Measurements from ENCODE around the gene KCNT1.

Gene KCNT1

GRCh38 chr9:135673941-135674340 lies 28.0 kb upstream of the KCNT1 start:
- DNase-seq = no peak

DNA sequence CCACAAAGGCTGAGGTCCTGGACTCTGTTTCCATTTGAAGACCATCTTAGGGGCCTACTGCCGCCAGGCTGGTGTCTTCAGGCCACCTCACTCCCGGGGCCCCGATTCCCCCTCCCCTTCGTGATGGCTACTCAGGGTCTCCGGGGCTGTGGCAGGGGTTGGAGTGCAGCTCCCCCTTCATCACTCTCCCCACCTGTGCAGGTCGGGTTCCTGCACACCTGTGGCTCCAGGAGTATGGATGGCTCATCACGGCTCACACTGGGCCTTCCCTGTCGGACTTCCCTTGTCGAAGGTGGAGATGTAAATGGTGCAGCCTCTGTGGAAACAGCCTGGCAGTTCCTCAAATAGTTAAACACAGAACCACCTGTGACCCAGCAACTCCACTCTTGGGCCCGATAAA lies 27.0 kb upstream of the KCNT1 start:
- DNase-seq = no peak

- DNase-seq = no peak
These were observed 25.1 kb upstream of the KCNT1 start for GRCh38 chr9:135676891-135677290.

- DNase-seq = no peak
These were observed 24.3 kb upstream of the KCNT1 start for GRCh38 chr9:135677641-135678168.

- DNase-seq = no peak
These were observed 23.6 kb upstream of the KCNT1 start for GRCh38 chr9:135678236-135679017.

DNA sequence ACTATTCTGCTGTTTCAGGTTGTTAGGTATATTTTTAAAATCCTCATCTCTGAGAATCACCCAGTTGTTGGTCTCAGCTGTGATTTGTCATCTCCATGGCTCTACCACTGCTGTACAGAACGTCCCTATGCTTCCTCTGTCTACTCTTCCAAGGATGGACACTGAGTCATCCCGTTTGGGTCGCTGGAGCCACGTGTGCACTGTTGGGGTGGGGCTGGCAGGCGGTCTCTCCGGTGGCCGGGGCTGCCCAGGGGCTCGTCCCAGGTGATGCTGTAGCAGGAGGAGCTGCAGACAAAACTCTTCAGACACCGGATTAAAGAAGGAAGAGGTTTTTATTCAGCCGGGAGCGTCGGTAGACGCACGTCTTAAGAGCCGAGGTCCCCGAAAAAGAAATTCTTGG lies 21.9 kb upstream of the KCNT1 start:
- no peak for DNase-seq

DNA sequence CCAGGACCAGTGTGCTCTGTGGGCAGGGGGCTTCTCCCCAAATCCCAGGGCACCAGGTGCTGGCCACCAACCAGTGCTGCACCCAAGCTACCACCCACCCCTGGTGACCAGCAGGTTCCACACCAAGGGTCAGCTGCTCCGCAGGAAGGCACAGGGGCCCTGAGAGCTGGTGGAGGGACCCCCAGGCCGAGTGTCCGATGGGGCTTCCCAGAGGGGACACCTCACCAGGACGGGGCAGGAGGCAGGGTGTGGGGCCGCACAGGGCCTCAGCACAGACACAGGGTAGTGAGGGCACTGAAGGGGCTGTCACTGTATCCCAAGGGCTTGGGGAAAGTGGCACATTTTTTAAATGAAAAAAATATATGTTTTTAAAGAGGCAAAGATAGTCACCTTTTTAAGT lies 20.8 kb upstream of the KCNT1 start:
- no peak for DNase-seq

DNA sequence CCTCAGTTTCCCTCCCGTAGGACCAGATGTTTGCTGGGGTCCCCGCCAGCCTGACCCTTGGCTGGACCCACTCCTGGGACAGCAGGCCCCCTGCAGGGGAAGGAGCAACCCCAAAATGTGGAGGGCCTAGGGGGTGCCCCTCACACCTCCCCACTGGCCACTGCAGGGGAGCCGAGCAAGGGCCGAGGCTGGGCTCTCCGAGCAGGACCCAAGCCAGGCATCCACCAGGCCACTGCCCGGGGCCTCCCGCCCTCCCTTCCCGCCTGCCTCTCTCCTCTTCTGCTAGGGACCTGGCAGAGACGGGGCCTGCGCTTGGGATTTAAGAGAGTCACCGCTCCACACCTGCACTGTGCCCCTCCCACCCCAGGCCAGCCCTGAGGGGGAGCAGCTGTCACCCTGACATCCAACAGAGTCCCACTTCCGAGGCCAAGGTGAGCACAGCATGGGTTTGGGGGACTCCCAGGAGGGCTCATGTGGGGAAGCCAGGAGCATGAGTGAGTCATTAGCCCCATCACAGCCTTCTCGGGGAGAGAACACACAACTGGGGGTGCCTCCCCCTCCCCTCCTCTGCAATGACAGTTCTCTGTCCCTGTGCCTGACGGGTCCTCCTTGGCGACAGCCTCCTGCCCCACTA lies 18.5 kb upstream of the KCNT1 start:
- no peak for DNase-seq

DNA sequence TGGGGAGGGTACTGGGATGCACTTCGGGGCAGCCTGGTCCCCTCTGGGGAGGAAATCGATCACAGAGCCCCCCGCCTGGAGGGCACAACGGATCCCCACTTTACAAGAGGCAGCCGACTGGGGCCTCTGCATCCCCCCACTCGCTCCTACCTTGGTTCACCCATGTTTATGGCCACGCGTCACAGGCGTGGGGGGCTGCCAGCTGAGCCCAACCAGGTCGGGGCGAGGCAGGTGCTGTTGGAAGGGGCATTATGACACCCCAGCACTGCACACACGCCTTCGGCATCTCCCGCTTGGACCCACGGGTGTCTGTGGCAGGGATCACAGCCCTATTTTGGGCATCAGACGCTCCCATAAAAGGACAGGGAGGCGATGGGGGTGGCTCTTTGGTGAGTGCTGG lies 17.3 kb upstream of the KCNT1 start:
- DNase-seq = no peak

DNA sequence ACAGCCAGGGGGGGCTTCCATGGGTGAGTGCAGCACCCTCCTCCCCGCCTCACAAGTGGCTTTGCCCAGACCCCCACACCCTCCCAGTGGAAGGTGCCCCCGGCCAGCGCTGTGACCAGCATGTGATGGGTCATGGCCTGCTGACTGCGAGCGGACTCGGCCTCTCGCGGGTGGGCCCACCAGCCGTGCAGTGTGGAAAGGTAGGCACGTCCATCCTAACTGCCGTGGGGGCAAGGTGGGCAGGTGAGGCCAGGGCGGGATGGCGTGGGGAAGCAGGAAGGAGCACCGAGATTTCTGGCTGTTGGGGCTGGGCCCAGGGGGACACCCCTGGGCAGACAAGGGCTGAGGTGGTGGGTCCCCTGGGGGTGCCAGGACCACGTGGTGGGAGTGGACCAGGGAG lies 14.8 kb upstream of the KCNT1 start:
- DNase-seq = no peak

- DNase-seq = no peak
These were observed 13.0 kb upstream of the KCNT1 start for GRCh38 chr9:135689011-135689410.

DNA sequence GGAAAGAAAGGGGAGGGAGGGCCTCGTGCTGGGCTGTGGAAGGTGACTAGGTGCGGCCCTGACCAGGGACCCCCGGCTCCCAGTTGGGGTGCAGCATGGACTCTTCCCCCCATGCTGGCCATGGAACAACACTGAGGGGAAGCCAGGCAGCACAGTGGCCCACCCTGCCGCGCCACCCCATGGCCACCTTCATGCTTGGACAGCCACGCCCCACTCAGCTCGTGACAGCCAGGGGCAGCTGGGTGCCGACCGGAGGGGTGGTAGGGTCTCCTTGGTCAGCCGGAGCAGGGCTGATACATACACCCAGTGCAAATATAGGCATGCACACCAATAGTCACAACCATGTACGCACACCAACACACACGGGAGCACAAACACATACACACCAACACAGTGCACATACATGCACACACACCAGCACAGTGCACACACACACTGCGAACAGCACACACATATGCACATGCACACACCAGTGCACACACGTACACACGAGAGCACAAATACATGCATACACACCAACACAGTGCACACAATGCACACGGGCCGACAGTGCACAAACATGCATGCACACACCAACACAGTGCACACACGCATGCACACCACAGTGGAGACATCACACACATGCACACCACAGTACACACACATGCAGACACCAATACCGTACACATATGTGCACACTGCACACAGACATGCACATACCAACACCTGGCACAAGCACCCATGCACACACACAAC lies 11.0 kb upstream of the KCNT1 start:
- DNase-seq = no peak

DNA sequence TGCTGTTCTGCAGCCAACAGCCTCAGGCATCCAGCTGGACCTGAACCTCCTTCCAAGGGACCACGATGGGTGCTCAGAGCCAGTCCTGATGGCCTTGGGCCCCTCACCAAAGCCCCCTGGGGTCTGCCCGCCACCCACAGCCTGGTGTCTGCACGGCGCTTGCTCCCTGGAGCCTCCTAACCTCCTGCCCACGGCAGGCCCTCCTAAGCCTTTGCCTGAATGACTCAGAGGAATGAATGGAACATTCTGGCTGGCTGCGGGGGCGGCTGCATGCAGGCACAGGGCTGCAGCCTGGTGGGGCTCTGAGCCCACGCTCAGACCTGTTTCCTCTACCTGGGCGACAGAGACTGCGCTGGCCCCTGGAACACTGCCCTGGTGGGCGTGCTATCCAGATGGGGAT lies 9.6 kb upstream of the KCNT1 start:
- DNase-seq = no peak

DNA sequence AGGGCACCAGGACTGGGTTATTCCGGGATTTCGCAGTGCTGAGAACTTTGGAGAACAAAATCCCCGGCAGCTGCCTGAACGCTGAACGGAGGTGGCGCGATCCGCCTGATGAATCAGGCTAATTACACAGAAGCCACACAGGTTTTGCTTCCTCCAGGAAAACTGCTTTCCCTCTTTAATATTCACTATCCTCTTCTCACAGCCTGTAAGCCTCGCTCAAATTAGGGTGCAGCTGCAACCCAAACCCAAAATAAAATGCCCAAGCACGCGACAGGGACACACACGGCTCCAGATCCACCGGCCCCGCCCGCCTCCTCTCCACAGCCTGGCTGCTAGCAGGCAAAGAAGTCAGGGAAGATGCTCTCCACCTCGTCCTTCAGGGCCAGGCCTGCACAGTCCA lies 8.7 kb upstream of the KCNT1 start:
- no peak for DNase-seq

DNA sequence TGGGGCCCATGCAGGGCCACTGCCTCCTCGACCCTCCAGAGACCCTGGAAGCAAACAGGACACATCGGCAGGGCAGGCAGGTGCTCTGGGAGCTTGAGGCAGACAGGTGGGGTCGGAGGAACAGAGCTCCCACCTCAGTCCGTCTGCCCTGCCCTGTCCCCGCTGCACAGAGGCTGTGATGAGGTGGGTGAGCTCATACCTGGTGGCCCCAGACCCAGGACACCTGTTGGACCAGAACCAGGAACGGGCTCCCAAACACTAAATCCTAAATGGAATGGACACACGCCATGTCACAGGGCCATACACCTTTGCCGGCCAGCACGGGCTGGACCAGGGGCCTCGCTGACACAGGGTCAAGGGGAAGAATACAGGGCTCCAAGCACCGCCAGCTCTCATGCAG lies 8.2 kb upstream of the KCNT1 start:
- DNase-seq = no peak

GRCh38 chr9:135694414-135694813 lies 7.6 kb upstream of the KCNT1 start:
- DNase-seq = no peak

DNA sequence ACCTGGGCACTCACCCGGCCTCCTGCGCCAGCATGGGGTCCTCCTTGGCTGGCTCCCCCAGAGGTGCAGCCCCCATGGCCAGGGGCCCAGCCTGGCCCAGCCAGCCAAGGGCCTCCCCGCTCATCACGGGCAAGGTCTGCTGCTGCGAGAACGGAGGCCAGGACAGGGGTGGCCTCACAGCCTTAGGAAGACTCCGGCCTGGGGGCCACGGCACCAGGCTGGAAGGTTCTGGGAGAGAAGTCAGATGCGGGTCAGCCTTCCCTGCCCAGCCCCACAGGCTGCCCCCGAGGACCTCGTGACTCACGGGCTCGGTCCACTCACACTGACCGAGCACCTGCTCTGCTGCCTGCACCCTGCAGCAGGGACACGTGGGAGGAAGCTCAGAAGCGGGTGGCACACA lies 6.9 kb upstream of the KCNT1 start:
- no peak for DNase-seq

DNA sequence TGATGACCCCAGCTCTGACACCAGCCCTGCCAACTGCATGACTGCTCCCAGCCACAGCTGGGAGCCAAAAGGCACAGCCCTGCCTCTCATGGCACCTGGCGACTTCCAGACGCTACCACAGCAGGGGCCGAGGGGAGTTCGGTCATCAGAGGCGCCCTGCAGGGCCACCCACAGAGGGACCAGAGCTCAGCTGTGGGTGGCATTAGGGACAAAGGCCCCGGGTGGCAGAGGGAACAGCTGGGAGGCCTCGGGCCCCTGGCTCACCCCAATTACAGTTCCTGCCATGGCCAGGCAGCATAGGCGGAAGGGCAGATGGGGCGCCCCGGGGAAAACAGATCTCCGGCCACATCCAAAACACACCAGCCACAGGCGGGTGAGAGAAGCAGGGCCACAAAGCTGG lies 6.3 kb upstream of the KCNT1 start:
- no peak for DNase-seq

- no peak for DNase-seq
These were observed 5.5 kb upstream of the KCNT1 start for GRCh38 chr9:135696446-135696845.

DNA sequence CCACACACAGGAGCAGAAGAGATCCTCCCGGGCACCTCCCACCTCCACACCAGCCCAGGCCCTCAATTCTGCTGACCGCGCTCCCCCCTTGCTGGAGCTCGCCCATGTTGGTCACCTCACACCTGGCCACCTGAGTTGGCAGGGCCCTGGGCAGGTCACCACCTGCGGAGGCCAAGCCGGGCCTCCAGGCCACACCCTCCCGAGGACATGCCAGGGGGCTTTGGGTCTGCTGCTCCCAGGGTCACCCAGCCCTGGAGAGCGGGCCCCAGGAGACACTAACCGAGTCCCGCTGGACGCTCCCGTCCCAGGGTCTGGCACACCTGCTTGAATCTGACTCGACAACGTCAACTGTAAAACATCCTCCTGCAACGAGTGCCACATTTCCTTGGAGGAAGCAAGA lies 4.8 kb upstream of the KCNT1 start:
- DNase-seq = no peak

DNA sequence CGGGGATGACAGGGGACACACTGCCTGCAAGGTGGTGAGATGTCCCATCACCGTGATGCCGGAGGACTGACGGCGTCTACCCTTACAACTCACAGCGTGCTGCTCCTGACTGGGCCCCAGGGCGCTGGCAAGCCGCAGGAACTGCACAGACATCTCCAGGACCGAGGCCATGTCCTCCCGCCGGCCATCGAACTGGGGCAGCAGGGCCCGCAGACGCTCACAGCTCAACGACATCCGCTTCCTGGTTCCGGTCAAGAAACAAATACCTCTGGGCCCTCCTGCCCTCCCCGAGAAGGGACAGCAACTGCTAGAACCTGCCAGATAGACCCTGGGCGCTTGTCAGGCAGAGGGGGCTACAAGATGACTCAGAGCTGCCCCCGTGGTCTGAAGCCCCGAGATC lies 3.7 kb upstream of the KCNT1 start:
- DNase-seq = no peak

GRCh38 chr9:135698767-135699166 lies 3.2 kb upstream of the KCNT1 start:
- DNase-seq = no peak

GRCh38 chr9:135699440-135699839 lies 2.5 kb upstream of the KCNT1 start, which contains the start of gene SOHLH1:
SOHLH1 (minus strand) TSS chr9:135699481; CDS start chr9:135699467, 14 bp downstream.
- no peak for DNase-seq

DNA sequence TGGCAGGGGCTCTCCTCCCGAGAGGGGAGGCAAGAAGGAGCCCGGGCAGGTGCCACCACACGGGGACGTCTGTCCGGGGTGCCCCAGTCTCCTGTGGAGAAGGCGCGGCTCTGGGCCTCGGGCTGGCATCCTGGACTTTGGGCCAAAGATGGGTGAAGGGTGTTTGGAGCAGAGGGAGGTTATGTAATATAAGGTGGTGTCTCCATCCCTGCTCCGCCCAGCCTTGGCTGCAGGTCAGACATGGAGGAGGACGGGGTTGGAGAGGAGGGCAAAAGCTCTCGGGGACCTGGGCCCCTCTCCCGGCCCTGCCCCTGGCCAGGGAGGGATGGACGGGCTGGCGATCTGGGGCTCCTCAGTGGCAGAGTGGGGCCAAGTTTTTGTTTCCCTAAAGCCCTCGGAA lies 1.5 kb upstream of the KCNT1 start:
- no peak for DNase-seq
